IMR-90 (cell line): ENCODE results near the gene DSCAM. TPM values are rescaled to one million over a fixed set of nuclear protein-coding genes. Genes with fewer than 3 reads are reported as not detected.

Source experiments
- ATAC-seq: fragments of 200-7000 bp; cut with Tn5 transposase; 2 replicates; pipeline ENCODE4 v1.9.1; 2020; ENCODE audit warnings: low read depth, mild to moderate bottlenecking, moderate library complexity
- BruUV-seq: library from RNA; stranded (reverse); fragments of 400-500 nt; replicated peaks from 2 replicates; lab custom pipeline; 2021; lab: Mats Ljungman, UMichigan
- CTCF ChIA-PET: fragments of 300-600 bp; formaldehyde crosslinking; extraction: SDS; loops from one replicate; lab custom pipeline; 2021; ENCODE audit warnings: antibody characterized with exemption; lab: Yijun Ruan, JAX
- POLR2A ChIA-PET: fragments of 300-600 bp; sonication (Branson Sonifier 250); formaldehyde crosslinking; loops from one replicate; lab custom pipeline; 2022; ENCODE audit warnings: antibody characterized with exemption; ENCODE audit not compliant: unreplicated experiment; lab: Charles Lee
- DNase-seq: peaks from one replicate; pipeline ENCODE4 v3.0.0; 2013
- H2AFZ ChIP-seq: replicated peaks from 2 replicates; pipeline ENCODE3; 2013; ENCODE audit warnings: low read length, mild to moderate bottlenecking; ENCODE audit not compliant: poor library complexity
- H2AK5ac ChIP-seq: 2 replicates; pipeline ENCODE4 v1.6.1; 2013; ENCODE audit warnings: low read depth, low read length, inconsistent platforms
- H2AK9ac ChIP-seq: replicated peaks from 2 replicates; pipeline ENCODE3; 2013; ENCODE audit warnings: mild to moderate bottlenecking, low read depth, low read length, moderate library complexity; ENCODE audit not compliant: poor library complexity
- H2BK120ac ChIP-seq: 2 replicates; pipeline ENCODE4 v1.6.1; 2013; ENCODE audit warnings: low read depth, low read length, inconsistent platforms
- H2BK15ac ChIP-seq: 3 replicates; pipeline ENCODE4 v1.6.1; 2013; ENCODE audit warnings: low read depth, low read length, inconsistent platforms
- H2BK20ac ChIP-seq: 2 replicates; pipeline ENCODE4 v1.6.1; 2013; ENCODE audit warnings: low read depth, mild to moderate bottlenecking, inconsistent platforms, low read length, moderate library complexity
- H2BK5ac ChIP-seq: 2 replicates; pipeline ENCODE4 v1.6.1; 2013; ENCODE audit warnings: mild to moderate bottlenecking, low read depth, low read length, inconsistent platforms; ENCODE audit not compliant: poor library complexity, severe bottlenecking
- H3K14ac ChIP-seq: replicated peaks from 2 replicates; pipeline ENCODE4 v1.6.1; 2013; ENCODE audit warnings: low read depth, low read length, inconsistent platforms
- H3K18ac ChIP-seq: 2 replicates; pipeline ENCODE4 v1.6.1; 2013; ENCODE audit warnings: low read depth, low read length, control low read depth
- H3K23ac ChIP-seq: 2 replicates; pipeline ENCODE4 v1.6.1; 2013; ENCODE audit warnings: low read depth, low read length, inconsistent platforms
- H3K27ac ChIP-seq: 2 replicates; pipeline ENCODE4 v1.5.1; 2013; ENCODE audit warnings: mild to moderate bottlenecking, control low read depth, low read length; ENCODE audit not compliant: insufficient read depth
- H3K27me3 ChIP-seq: 2 replicates; pipeline ENCODE4 v1.6.1; 2013; ENCODE audit warnings: low read length; ENCODE audit not compliant: control insufficient read depth, insufficient read depth
- H3K36me3 ChIP-seq: 2 replicates; pipeline ENCODE4 v1.6.1; 2013; ENCODE audit warnings: low read length, mixed read lengths; ENCODE audit not compliant: control insufficient read depth, insufficient read depth
- H3K4ac ChIP-seq: 2 replicates; pipeline ENCODE4 v1.6.1; 2013; ENCODE audit warnings: low read depth, low read length, inconsistent platforms
- H3K4me1 ChIP-seq: 2 replicates; pipeline ENCODE4 v1.6.1; 2013; ENCODE audit warnings: low read length, mixed read lengths; ENCODE audit not compliant: control insufficient read depth, insufficient read depth
- H3K4me2 ChIP-seq: 2 replicates; pipeline ENCODE4 v1.6.1; 2013; ENCODE audit warnings: low read depth, mild to moderate bottlenecking, control low read depth, low read length, moderate library complexity
- H3K4me3 ChIP-seq: 2 replicates; pipeline ENCODE4 v1.5.1; 2013; ENCODE audit warnings: low read depth, mild to moderate bottlenecking, control low read depth, low read length, moderate library complexity; ENCODE audit not compliant: insufficient read depth
- H3K56ac ChIP-seq: 2 replicates; pipeline ENCODE4 v1.6.1; 2013; ENCODE audit warnings: low read length, inconsistent platforms; ENCODE audit not compliant: insufficient read depth; ENCODE audit errors: extremely low read depth
- H3K79me1 ChIP-seq, 2 experiments: 2 replicates each; pipeline ENCODE4 v1.6.1; 2013; ENCODE audit warnings: low read length in 2 of 2, inconsistent platforms in 1 of 2, low read depth in 1 of 2
- H3K9ac ChIP-seq: 2 replicates; pipeline ENCODE4 v1.6.1; 2013; ENCODE audit warnings: low read depth, low read length, control low read depth
- H3K9me1 ChIP-seq: 2 replicates; pipeline ENCODE4 v1.6.1; 2013; ENCODE audit warnings: low read length, inconsistent platforms; ENCODE audit not compliant: insufficient read depth
- H3K9me3 ChIP-seq: 2 replicates; pipeline ENCODE4 v1.6.1; 2013; ENCODE audit warnings: low read length; ENCODE audit not compliant: control insufficient read depth, insufficient read depth
- H4K20me1 ChIP-seq: 2 replicates; pipeline ENCODE4 v1.6.1; 2013; ENCODE audit warnings: low read length, inconsistent platforms; ENCODE audit not compliant: insufficient read depth
- H4K5ac ChIP-seq: 2 replicates; pipeline ENCODE4 v1.6.1; 2013; ENCODE audit warnings: mild to moderate bottlenecking, low read depth, low read length, control low read depth
- H4K8ac ChIP-seq, 2 experiments: 2 replicates each; pipeline ENCODE4 v1.6.1; 2013; ENCODE audit warnings: low read depth in 2 of 2, low read length in 2 of 2, control low read depth in 1 of 2, inconsistent platforms in 1 of 2
- H4K91ac ChIP-seq: 2 replicates; pipeline ENCODE4 v1.6.1; 2013; ENCODE audit warnings: low read depth, low read length, inconsistent platforms; ENCODE audit not compliant: insufficient read depth
- BHLHE40 ChIP-seq: fragments of 150-350 bp; IDR thresholded peaks from 2 replicates; pipeline ENCODE4 v1.6.1; 2016; ENCODE audit warnings: mild to moderate bottlenecking, low read depth, low read length
- CEBPB ChIP-seq: IDR thresholded peaks from 2 replicates; pipeline ENCODE4 v1.6.1; 2012; ENCODE audit warnings: low read depth, low read length, improper control_type of control experiment
- CTCF ChIP-seq: conservative IDR thresholded peaks from 2 replicates; pipeline ENCODE4 v1.5.1; 2012; ENCODE audit warnings: mild to moderate bottlenecking, low read depth, low read length, improper control_type of control experiment
- ELK1 ChIP-seq: fragments of 150-350 bp; IDR thresholded peaks from 2 replicates; pipeline ENCODE4 v1.6.1; 2016; ENCODE audit warnings: low read depth, mild to moderate bottlenecking, low read length, moderate library complexity, borderline replicate concordance
- FOS ChIP-seq: fragments of 150-350 bp; IDR thresholded peaks from 2 replicates; pipeline ENCODE4 v1.6.1; 2016; ENCODE audit warnings: low read depth, low read length
- MAFK ChIP-seq: IDR thresholded peaks from 2 replicates; pipeline ENCODE4 v1.6.1; 2012; ENCODE audit warnings: low read depth, low read length, improper control_type of control experiment
- MAZ ChIP-seq: IDR thresholded peaks from 2 replicates; pipeline ENCODE4 v1.6.1; 2012; ENCODE audit warnings: low read depth, mild to moderate bottlenecking, low read length, improper control_type of control experiment, moderate library complexity, borderline replicate concordance
- MXI1 ChIP-seq: IDR thresholded peaks from 2 replicates; pipeline ENCODE4 v1.6.1; 2012; ENCODE audit warnings: low read depth, mild to moderate bottlenecking, low read length, moderate library complexity, borderline replicate concordance
- NFE2L2 ChIP-seq: fragments of 150-350 bp; IDR thresholded peaks from 2 replicates; pipeline ENCODE4 v1.6.1; 2016; ENCODE audit warnings: low read depth, mild to moderate bottlenecking, low read length
- RAD21 ChIP-seq: IDR thresholded peaks from 2 replicates; pipeline ENCODE4 v1.6.1; 2012; ENCODE audit warnings: low read length, improper control_type of control experiment
- RCOR1 ChIP-seq: IDR thresholded peaks from 2 replicates; pipeline ENCODE4 v1.6.1; 2012; ENCODE audit warnings: mild to moderate bottlenecking, low read length, improper control_type of control experiment; ENCODE audit not compliant: insufficient replicate concordance
- RFX5 ChIP-seq: IDR thresholded peaks from 2 replicates; pipeline ENCODE4 v1.8.0; 2012; ENCODE audit warnings: low read depth, mild to moderate bottlenecking, low read length, moderate library complexity
- WGBS, 2 experiments: methylation state at CpG; one replicate each; pipeline versions ENCODE4 v1.1.5 to v1.1.7; 2013; ENCODE audit warnings: missing lambda C conversion rate in 2 of 2; ENCODE audit not compliant: insufficient read length in 1 of 2; ENCODE audit errors: extremely low coverage in 2 of 2; 5-methylcytosine and 5-hydroxymethylcytosine counted together
- dilution Hi-C: fragments of 300-500 bp; cut with HindIII; formaldehyde crosslinking; loops from one replicate; pipeline ENCODE4 v1.14.3; 2018; ENCODE audit warnings: low sequenced_read_pairs; ENCODE audit not compliant: unreplicated experiment
- in situ Hi-C: fragments of 300-500 bp; cut with MboI; formaldehyde crosslinking; loops from 3 replicates; pipeline ENCODE4 v1.14.3; 2019; ENCODE audit warnings: low sequenced_read_pairs, inconsistent platforms, mixed read lengths
- intact Hi-C: fragments of 100-400 bp; cut with micrococcal nuclease; formaldehyde crosslinking; loops from 2 replicates; pipeline ENCODE4 v1.10.0; 2022
- polyA plus RNA-seq, 3 experiments: library from polyadenylated mRNA; depleted of rRNA; stranded (reverse); fragments of >200 nt; gene quantifications; 2 replicates each; pipeline ENCODE4 v1.2.3, GENCODE V29; 2012; ENCODE audit warnings: low replicate concordance in 1 of 3
- total RNA-seq: library from RNA; depleted of rRNA; stranded (reverse); fragments of >200 nt; gene quantifications from 2 replicates; pipeline ENCODE4 v1.2.3, GENCODE V29; 2012
- TF ChIP-seq, protein P1 (sequence below): fragments of 150-350 bp; IDR thresholded peaks from 2 replicates; pipeline ENCODE4 v1.6.1; 2017; ENCODE audit warnings: mild to moderate bottlenecking, antibody characterized with exemption, low read length, low read depth

DSCAM gene
- total and polyA plus RNA-seq, 2 of the 4 experiments (the other 2 are of a cell fraction): under 0.01 to 0.02 TPM

- TF ChIP-seq RCOR1 (no peak), MAFK (no peak), CEBPB (no peak), ELK1 (no peak), MAZ (no peak), NFE2L2 (no peak), MXI1 (no peak), RAD21 (no peak), FOS (no peak), BHLHE40 (no peak), RFX5 (no peak), CTCF (no peak)
- TF ChIP-seq, protein P1, sequence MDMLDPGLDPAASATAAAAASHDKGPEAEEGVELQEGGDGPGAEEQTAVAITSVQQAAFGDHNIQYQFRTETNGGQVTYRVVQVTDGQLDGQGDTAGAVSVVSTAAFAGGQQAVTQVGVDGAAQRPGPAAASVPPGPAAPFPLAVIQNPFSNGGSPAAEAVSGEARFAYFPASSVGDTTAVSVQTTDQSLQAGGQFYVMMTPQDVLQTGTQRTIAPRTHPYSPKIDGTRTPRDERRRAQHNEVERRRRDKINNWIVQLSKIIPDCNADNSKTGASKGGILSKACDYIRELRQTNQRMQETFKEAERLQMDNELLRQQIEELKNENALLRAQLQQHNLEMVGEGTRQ: no peak
- no peak overlapping the region for H4K8ac ChIP-seq
- ChIA-PET POLR2A (no interaction called here), CTCF (no interaction called here)
- no TSS peak for BruUV-seq
- ATAC-seq: no peak
- no peak overlapping the region for H2BK20ac ChIP-seq
- no CpG with 5 or more reads among the region's 1 CpG for WGBS, 2 experiments
- no peak overlapping the region for H3K4me3 ChIP-seq
- no peak overlapping the region for H3K23ac ChIP-seq
- dilution Hi-C loops: no loop called here
- H3K36me3 ChIP-seq: no peaks in the 10 kb centered on the region
- H3K56ac ChIP-seq: no peak overlapping the region
- no peak overlapping the region for H3K4ac ChIP-seq
- H2BK15ac ChIP-seq: no peak overlapping the region
- H3K9me3 ChIP-seq: peaks cover 45% of the 10 kb centered on the region
- H3K4me2 ChIP-seq: no peak overlapping the region
- H2AFZ ChIP-seq: no peak overlapping the region
- in situ Hi-C loops: no loop called here
- H3K27me3 ChIP-seq: no peaks in the 10 kb centered on the region
- no peak overlapping the region for H4K5ac ChIP-seq
- H3K14ac ChIP-seq: no peak overlapping the region
- no peaks in the 10 kb centered on the region for H3K79me1 ChIP-seq
- H2BK5ac ChIP-seq: no peak overlapping the region
- no peaks in the 10 kb centered on the region for H4K20me1 ChIP-seq
- no peak overlapping the region for H3K18ac ChIP-seq
- H3K9ac ChIP-seq: no peak overlapping the region
- H2AK9ac ChIP-seq: no peak overlapping the region
- H3K9me1 ChIP-seq: no peaks in the 10 kb centered on the region
- no peaks in the 10 kb centered on the region for H3K4me1 ChIP-seq
- no peak for DNase-seq
- no peak overlapping the region for H4K91ac ChIP-seq
- intact Hi-C loops: no loop called here
- no peak overlapping the region for H2BK120ac ChIP-seq
- H2AK5ac ChIP-seq: no peak overlapping the region
- H3K27ac ChIP-seq: no peak overlapping the region
Measured at GRCh38 chr21:40011371-40011770, 835.6 kb downstream of the DSCAM start.
